Measurements from ENCODE around the gene SLC23A1.
"Not testable (repeated sequence)": the region's sequence is repeated elsewhere in the genome, so short reads cannot be mapped to it uniquely, and the experiment has no call there.

SLC23A1 gene

GRCh38 chr5:139363937-139364336 lies 19.2 kb downstream of the SLC23A1 start:
- DNase-seq: no peak

DNA sequence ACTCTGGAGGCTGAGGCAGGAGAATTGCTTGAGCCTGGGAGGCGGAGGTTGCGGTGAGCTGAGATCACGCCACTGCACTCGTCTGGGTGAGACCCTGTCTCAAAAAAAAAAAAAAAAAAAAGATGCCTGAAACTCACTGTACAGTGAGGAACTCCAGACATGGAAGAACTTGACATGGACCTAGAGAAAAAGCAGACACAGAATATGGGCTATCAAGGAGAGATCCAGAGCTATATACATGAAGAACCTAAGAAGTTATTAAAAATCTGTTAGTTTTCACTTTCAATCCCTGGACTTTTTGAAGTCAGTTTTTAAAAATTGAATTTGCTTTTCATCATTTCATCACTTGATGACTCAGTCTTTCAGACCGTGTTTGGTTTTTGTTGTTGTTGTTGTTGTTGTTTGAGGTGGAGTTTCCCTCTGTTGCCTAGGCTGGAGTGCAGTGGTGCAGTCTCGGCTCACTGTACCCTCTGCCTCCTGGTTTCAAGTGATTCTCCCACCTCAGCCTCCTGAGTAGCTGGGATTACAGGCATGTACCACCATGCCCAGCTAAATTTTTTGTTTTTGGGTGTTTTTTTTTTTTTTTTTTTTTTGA lies 21.2 kb downstream of the SLC23A1 start:
- DNase-seq: no peak

DNA sequence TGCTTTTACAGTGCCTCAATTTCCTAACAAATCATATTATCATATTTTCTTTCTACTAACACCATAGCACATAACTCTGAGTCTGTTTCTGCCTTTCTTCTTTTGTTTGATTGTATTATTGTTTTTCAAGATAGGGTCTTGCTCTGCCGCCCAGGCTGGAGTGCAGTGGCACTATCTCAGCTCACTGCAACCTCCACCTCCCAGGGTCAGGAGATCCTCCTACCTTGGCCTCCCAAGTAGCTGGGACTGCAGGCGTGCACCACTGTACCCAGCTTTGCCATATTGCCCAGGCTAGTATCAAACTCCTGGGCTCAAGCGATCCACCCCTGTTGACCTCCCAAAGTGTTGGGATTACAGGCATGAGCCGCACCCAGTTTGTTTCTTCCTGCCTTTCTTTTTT lies 22.7 kb downstream of the SLC23A1 start:
- DNase-seq: no peak

- DNase-seq: no peak
Observed at GRCh38 chr5:139358064-139358463, 25.0 kb downstream of the SLC23A1 start.

DNA sequence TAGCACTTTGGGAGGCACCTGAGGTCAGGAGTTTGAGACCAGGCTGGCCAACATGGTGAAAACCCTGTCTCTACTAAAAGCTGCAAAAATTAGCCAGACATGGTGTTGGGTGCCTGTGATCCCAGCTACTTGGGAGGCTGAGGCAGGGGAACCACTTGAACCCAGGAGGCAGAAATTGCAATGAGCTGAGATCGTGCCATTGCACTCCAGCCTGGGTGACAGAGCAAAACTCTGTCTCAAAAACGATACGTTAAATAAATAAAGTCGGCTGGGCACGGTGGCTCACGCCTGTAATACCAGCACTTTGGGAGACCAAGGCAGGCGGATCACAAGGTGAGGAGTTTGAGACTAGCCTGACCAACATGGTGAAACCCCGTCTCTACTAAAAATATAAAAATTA lies 27.2 kb downstream of the SLC23A1 start:
- not testable (repeated sequence) for DNase-seq

DNA sequence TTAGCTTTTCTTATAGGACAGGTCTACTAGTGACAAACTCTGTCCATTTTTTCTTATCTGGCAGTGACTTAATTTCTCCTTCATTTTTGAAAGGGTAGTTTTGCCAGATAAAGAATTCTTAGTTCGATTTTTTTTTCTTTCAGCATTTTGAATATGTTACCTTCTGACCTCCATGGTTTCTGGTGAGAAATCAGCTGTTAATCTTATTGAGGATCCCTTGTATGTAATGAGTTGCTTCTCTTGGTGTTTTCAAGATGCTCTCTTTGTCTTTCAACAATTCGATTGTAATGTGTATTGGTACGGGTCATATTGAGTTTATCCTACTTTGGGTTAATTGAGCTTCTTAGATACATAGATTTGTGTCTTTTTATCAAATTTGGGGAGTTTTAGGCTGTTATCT lies 28.9 kb downstream of the SLC23A1 start:
- DNase-seq: no peak

GRCh38 chr5:139347863-139348262 lies 35.2 kb downstream of the SLC23A1 start:
- DNase-seq: not testable (repeated sequence)

- DNase-seq: not testable (repeated sequence)
Observed at GRCh38 chr5:139345442-139345841, 37.7 kb downstream of the SLC23A1 start.

DNA sequence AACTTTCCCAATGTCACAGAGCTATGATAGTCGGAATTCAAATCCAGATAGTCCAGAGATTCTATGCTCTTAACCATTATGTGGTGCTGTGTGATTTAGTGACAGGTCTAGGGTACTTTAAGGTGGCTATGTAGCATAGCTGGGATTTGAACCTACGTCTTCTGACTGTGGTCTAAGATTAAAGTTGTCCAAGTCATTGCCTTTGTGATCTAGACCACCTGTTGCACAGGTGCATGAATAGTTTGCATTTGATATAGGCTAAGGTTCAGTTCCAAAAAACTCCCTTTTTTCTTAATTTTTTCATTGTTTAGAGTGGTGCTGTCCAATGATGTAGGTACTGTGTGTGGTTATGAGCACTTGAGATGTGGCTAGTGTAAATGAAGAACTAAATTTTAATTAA lies 38.9 kb downstream of the SLC23A1 start:
- no peak for DNase-seq

- DNase-seq: no peak
Observed at GRCh38 chr5:139343476-139343875, 39.6 kb downstream of the SLC23A1 start.

DNA sequence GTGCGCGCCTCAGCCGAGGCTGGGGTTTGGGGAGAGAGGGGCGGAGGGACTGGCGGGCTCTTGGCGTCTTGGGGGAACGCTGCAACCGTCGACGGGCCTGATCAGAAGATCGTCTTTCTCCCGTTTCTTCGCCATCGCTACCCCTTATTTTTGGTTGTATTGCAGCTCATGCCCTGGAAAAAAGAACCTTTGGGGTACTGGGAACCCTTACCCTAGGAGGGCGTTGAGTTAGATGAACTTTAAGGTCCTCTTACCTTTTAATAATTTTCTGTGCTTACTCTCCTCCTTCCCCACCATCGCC lies 40.7 kb downstream of the SLC23A1 start:
- no peak for DNase-seq

DNA sequence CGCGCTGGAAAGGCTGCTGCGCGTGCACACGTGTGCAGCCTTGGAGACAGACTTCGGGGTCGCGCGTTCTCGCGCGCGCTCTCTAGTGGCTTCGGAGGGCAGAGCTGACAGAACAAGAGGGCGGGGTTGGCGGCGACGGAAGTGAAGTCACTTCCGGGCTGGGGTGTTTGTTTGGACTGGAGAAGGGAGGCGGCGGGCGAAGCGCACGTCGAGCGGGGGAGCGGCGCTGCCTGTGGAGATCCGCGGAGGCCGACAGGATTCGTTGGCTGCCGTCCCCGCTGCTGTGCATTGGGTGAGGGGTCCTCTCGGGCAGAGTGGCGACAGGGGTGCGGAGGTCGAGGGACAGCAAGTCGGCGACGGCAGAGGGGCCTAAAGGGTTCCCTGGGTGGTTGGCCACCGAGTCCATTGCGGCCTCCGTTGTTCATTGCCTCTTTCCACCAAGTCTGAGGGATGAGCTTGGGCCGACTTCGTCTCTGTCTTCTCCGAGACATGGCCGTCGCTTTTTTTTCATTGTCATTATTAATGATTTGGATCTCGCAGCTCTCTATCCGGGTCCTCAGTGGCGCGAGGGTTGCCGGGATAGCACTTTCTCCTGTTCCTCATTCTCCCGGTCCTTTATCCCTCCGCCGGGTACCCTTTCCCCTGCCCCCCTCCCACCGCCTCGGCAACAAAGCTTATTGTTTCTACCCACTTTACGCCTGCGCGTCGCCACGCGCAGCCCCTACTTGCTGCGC lies 41.2 kb downstream of the SLC23A1 start, which contains the start of gene PAIP2:
Gene PAIP2 (plus strand): TSS at position 166 of the 734 bp plus-strand sequence. CDS start 21,931 bp downstream, outside the sequence.
- DNase-seq: peak; percentile 98

GRCh38 chr5:139341187-139341688 lies 41.9 kb downstream of the SLC23A1 start:
- DNase-seq: no peak

DNA sequence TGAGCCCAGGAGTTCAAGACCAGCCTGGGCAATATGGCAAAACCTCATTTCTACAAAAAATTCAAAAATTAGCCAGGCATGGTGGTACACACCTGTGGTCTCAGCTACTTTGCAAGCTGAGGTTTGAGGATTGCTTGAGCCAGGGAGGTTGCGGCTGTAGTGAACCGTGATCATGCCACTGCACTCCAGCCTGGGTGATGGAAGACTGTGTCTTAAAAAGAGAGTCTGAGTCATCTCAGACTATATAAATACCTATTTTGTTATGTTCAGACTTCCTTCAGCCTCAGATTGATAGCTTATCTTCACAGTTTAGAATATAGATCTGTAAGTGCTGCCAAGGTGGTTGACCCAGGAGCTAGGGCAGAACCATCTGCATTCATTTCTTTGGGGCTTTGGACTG lies 43.0 kb downstream of the SLC23A1 start:
- no peak for DNase-seq

DNA sequence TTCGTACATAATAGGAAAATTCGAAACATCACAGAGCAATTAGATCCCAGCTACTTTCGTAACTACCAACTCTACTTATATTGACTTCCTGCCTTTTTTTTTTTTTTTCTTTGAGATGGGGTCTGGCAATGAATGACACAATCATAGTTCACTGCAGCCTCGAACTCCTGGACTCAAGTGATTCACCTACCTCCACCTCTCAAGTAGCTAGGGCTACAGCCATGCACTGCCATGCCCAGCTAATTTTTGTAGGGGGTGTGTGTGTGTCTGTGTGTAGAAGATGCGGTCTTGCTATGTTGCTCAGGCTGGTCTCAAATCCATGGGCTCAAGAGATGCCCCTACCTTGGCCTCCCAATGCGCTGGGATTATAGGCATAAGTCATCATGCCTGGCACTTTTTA lies 47.3 kb downstream of the SLC23A1 start:
- DNase-seq: no peak

All from fibroblast of skin of right quadriceps (primary cell).